Testis (tissue), 3 donors: ENCODE data around the gene SLC24A3. TPM values are rescaled to one million over a fixed set of nuclear protein-coding genes. Genes with fewer than 3 reads are reported as not detected.

Experiments used
- DNase-seq: peaks from one replicate; pipeline ENCODE4 v3.0.0-alpha.2; 2019
- H3K27ac ChIP-seq, 2 donors: fragments of 200-600 bp; sonication (generic); one replicate each; pipeline ENCODE4 v1.5.1; 2019
- H3K27me3 ChIP-seq: fragments of 200-600 bp; sonication (generic); one replicate; pipeline ENCODE4 v1.5.1; 2019
- H3K36me3 ChIP-seq: fragments of 200-600 bp; sonication (generic); one replicate; pipeline ENCODE4 v1.5.1; 2017; ENCODE audit warnings: low read depth; ENCODE audit errors: missing control alignments
- H3K4me1 ChIP-seq: fragments of 200-600 bp; sonication (generic); one replicate; pipeline ENCODE4 v1.5.1; 2019
- H3K4me3 ChIP-seq, 2 donors: fragments of 200-600 bp; sonication (generic); one replicate each; pipeline ENCODE4 v1.5.1; 2017 to 2019
- H3K9me3 ChIP-seq: fragments of 200-600 bp; sonication (generic); one replicate; pipeline ENCODE4 v1.5.1; 2017
- POLR2A ChIP-seq: fragments of 450-650 bp; IDR thresholded peaks from one replicate; pipeline ENCODE4 v1.6.1; 2017; ENCODE audit warnings: antibody characterized with exemption, mild to moderate bottlenecking, moderate library complexity
- WGBS, 2 donors: methylation state at CpG; one replicate each; pipeline ENCODE4 v1.1.5; 2018; 5-methylcytosine and 5-hydroxymethylcytosine counted together
- intact Hi-C: fragments of 100-400 bp; cut with DNase I; formaldehyde crosslinking; loops from one replicate; pipeline ENCODE4 v1.15.1; 2023; ENCODE audit warnings: low total_unique reads
- polyA plus RNA-seq: library from polyadenylated mRNA; stranded (reverse); fragments of 350-450 nt; fragmentation: Illumina TruSeq; extraction: RNeasy Lipid Tissue Mini Kit (QIAGEN cat#74804); gene quantifications from one replicate; pipeline ENCODE4 v1.2.3, GENCODE V29; 2014; ENCODE audit warnings: low read depth, low replicate concordance; ENCODE audit not compliant: insufficient read depth
- total RNA-seq, 2 donors: library from RNA; depleted of rRNA; stranded (reverse); fragments of >200 nt; gene quantifications; one replicate each; pipeline ENCODE4 v1.2.3, GENCODE V29; 2016
- TF ChIP-seq, protein P1 (sequence below), 3 experiments: fragments of 450-650 bp in 2 of 3; fragments of 200-600 bp in 1 of 3; sonication (generic) in 1 of 3; IDR thresholded peaks; one replicate each; pipeline ENCODE4 v1.5.1; 2016 to 2019; ENCODE audit warnings: antibody characterized with exemption in 3 of 3, mild to moderate bottlenecking in 2 of 3, moderate library complexity in 1 of 3

SLC24A3 gene
- total and polyA plus RNA-seq, 3 donors from 2014 or later: 2.4 to 4.5 (median 3.8) TPM

DNA sequence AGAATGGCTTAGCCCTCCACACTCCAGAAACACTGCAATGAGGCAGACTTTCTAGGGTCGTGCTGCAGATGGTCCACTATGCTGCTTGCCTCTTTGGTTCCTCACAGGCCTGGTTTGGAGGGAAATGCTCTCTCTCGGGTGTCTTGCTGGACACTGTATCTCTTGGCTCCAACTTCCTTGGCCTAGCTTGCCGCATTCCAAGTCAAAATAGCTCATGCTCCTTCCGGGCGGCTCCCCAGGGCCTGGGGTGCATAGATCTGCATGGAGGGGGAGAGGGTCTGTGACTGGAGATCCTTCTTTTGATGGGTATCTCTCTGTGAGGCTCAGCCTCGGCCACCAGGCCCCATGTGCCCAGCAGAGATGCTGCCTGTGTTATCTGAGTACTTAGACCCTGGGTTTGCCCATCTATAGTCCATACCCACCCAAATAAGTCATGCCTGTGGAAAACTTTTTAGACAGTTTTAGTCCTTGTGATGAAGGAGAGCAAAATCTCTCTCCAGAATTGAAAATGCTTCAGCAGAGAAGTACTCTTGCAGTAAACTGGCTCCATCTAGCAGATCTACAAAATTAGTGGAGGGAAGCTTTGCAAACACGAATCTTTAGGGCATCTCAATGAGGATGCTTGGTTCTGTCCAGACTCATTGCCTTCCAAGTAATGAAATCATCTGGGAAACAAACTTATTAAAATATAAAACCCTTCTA lies 281.5 kb downstream of the SLC24A3 start:
- intact Hi-C loops: no loop called here

DNA sequence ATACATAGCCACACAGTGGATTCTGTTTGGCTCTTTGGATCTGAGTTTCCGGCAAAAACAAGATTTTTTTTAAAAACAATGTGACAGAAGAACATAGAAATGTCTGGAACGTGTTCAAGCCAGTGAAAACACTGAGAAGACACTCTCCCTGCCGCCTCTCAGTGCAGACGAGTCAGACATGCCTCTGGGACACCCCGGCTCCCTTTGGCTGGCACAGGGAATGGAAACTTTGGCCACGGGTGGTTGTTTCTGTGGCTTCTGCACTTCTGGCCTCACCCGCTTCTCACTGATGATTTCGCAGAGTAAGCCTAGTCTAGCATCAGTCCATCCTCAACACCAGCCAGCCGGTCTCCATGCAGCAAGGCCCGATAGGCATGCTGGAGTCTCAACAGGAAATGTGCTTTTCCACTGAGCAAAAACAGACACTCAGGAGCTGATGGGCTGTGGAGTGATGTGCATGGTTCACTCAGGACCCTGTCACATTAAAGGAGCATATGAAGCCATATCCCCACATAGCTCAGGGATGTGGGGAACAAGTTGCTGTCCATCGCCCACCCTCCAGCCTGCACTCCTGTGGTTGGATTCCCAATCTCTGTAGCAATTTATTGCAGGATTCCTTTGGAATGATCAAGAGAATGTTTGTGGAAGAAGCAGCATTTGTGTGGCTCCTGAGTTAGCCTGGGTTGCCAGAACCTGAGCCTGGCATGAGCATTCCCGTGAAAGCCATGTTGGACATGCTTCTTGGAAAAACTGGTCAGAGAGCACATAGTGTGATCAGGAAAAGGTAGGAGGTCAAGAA lies 283.7 kb downstream of the SLC24A3 start:
- Histone ChIP-seq H3K27me3 (no peaks in the 10 kb centered on the region), H3K9me3 (no peaks in the 10 kb centered on the region), H3K36me3 (no peaks in the 10 kb centered on the region), H3K4me1 (peaks cover 7% of the 10 kb centered on the region), H3K27ac (no peak overlapping the region), H3K4me3 (no peak overlapping the region)
- intact Hi-C loops: no loop called here
- no peak for DNase-seq
- TF ChIP-seq, protein P1, sequence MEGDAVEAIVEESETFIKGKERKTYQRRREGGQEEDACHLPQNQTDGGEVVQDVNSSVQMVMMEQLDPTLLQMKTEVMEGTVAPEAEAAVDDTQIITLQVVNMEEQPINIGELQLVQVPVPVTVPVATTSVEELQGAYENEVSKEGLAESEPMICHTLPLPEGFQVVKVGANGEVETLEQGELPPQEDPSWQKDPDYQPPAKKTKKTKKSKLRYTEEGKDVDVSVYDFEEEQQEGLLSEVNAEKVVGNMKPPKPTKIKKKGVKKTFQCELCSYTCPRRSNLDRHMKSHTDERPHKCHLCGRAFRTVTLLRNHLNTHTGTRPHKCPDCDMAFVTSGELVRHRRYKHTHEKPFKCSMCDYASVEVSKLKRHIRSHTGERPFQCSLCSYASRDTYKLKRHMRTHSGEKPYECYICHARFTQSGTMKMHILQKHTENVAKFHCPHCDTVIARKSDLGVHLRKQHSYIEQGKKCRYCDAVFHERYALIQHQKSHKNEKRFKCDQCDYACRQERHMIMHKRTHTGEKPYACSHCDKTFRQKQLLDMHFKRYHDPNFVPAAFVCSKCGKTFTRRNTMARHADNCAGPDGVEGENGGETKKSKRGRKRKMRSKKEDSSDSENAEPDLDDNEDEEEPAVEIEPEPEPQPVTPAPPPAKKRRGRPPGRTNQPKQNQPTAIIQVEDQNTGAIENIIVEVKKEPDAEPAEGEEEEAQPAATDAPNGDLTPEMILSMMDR (IDR thresholded peaks at IDR 0.05): no peak
- no peak for TF ChIP-seq POLR2A
- WGBS, 2 donors: 68 to 89% methylated on average over 11 to 12 of the region's 12 CpGs

More for the DNA sequence above, 281.5 kb downstream of the SLC24A3 start:
- DNase-seq: peak; percentile 34
- H3K27ac ChIP-seq: no peak overlapping the region
- H3K9me3 ChIP-seq: no peaks in the 10 kb centered on the region
- H3K36me3 ChIP-seq: no peaks in the 10 kb centered on the region
- H3K4me3 ChIP-seq: no peak overlapping the region
- TF ChIP-seq, protein P1 (IDR thresholded peaks at IDR 0.05): no peak
- TF ChIP-seq POLR2A: no peak
- WGBS, 2 donors: 54 to 65% methylated on average over 7 of the region's 7 CpGs
- H3K27me3 ChIP-seq: no peaks in the 10 kb centered on the region
- H3K4me1 ChIP-seq: peaks cover 7% of the 10 kb centered on the region

DNA sequence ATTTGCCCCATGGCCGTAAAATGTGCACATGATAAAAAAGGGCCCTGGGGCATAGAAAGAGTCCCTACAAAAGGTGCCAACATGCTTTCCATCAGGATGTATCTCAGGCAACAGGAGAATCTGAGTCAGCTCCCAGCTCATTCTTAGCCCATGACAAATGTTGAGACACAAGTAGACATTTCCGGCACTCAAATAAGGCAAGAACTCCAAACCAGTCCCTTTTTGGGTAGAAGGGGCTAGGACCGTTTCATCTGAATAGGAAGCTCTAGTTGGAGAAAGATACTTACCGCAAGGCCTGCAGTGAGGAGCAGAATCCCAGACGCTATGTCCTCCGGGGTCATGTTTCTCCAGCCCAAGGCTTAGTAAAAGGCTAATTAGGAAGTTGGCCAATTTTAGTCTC lies 284.6 kb downstream of the SLC24A3 start:
- DNase-seq: no peak
- H3K36me3 ChIP-seq: no peaks in the 10 kb centered on the region
- no peak overlapping the region for H3K27ac ChIP-seq
- H3K4me1 ChIP-seq: peaks cover 7% of the 10 kb centered on the region
- no peaks in the 10 kb centered on the region for H3K27me3 ChIP-seq
- WGBS, 2 donors: 93 to 95% methylated on average over 6 of the region's 6 CpGs
- H3K4me3 ChIP-seq: no peak overlapping the region
- no peaks in the 10 kb centered on the region for H3K9me3 ChIP-seq
- no peak for TF ChIP-seq POLR2A
- TF ChIP-seq, protein P1 (IDR thresholded peaks at IDR 0.05): no peak
- intact Hi-C loops: no loop called here

DNA sequence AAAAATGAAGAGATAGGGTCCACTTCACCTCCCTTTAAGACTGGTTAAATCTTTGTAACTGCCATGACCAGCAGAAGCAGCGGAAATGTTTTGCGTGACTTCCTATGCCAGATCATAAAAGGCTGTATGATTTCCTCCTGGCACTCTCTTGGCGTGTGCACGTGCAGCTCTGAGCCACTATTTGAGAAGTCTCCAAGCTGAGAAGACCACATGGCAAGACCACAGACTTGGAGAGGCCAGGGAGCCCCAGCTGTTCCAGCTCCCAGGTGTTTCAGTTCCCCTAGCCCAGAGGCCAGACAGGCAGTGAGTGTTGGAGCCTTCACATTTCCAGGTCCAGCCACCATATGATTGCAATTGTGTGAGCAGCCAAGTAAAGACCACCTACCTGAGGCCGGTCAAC lies 286.3 kb downstream of the SLC24A3 start:
- no peak overlapping the region for H3K4me3 ChIP-seq
- H3K27me3 ChIP-seq: no peaks in the 10 kb centered on the region
- H3K27ac ChIP-seq: no peak overlapping the region
- H3K4me1 ChIP-seq: no peaks in the 10 kb centered on the region
- intact Hi-C loops: no loop called here
- H3K9me3 ChIP-seq: no peaks in the 10 kb centered on the region
- no peaks in the 10 kb centered on the region for H3K36me3 ChIP-seq
- DNase-seq: no peak
- TF ChIP-seq POLR2A: no peak
- TF ChIP-seq, protein P1 (IDR thresholded peaks at IDR 0.05): no peak
- WGBS, 2 donors: 95 to 96% methylated on average over 5 of the region's 5 CpGs
